Loucy (cell line): Measurements from ENCODE around the gene FBXO31.

Experiments
- H2AFZ ChIP-seq: fragments of 200-600 bp; sonication (generic); 2 replicates; pipeline ENCODE4 v1.6.0; 2016; ENCODE audit warnings: antibody characterized with exemption, mild to moderate bottlenecking, low read length, moderate library complexity
- H3F3A ChIP-seq: fragments of 200-600 bp; 2 replicates; pipeline ENCODE4 v1.6.0; 2016; ENCODE audit warnings: antibody characterized with exemption, low read depth, mild to moderate bottlenecking
- H3K27me3 ChIP-seq: fragments of 200-600 bp; sonication (generic); 2 replicates; pipeline ENCODE4 v1.6.1; 2014; ENCODE audit warnings: low read length, mild to moderate bottlenecking; ENCODE audit not compliant: insufficient read depth, poor library complexity, severe bottlenecking
- H3K36me3 ChIP-seq: fragments of 200-600 bp; sonication (generic); 2 replicates; pipeline ENCODE4 v1.6.1; 2016; ENCODE audit warnings: low read length; ENCODE audit not compliant: insufficient read depth
- H3K4me1 ChIP-seq: fragments of 200-600 bp; sonication (generic); 2 replicates; pipeline ENCODE4 v1.5.1; 2014; ENCODE audit warnings: low read length, mild to moderate bottlenecking; ENCODE audit not compliant: insufficient read depth, poor library complexity, severe bottlenecking
- H3K4me2 ChIP-seq: fragments of 200-600 bp; sonication (generic); 2 replicates; pipeline ENCODE4 v1.6.0; 2014; ENCODE audit warnings: antibody characterized with exemption, low read length, low read depth, mild to moderate bottlenecking; ENCODE audit not compliant: poor library complexity, severe bottlenecking
- H3K4me3 ChIP-seq: fragments of 200-600 bp; sonication (generic); 2 replicates; pipeline ENCODE4 v1.5.1; 2014; ENCODE audit warnings: low read length, mild to moderate bottlenecking, mixed read lengths; ENCODE audit not compliant: poor library complexity, severe bottlenecking
- H3K79me2 ChIP-seq: fragments of 200-600 bp; sonication (generic); 2 replicates; pipeline ENCODE4 v1.6.1; 2014; ENCODE audit warnings: low read length; ENCODE audit not compliant: insufficient read depth
- H3K9ac ChIP-seq: fragments of 200-600 bp; sonication (generic); 2 replicates; pipeline ENCODE4 v1.6.0; 2014; ENCODE audit warnings: mild to moderate bottlenecking, low read depth, low read length, moderate library complexity; ENCODE audit not compliant: poor library complexity, severe bottlenecking
- H3K9me2 ChIP-seq: fragments of 200-600 bp; sonication (generic); replicated peaks from 2 replicates; pipeline ENCODE4 v1.6.1; 2016; ENCODE audit warnings: low read depth, low read length, mixed read lengths
- H3K9me3 ChIP-seq: fragments of 200-600 bp; sonication (generic); 2 replicates; pipeline ENCODE4 v1.6.1; 2014; ENCODE audit warnings: mild to moderate bottlenecking, antibody characterized with exemption, low read length, low read depth; ENCODE audit not compliant: insufficient read depth
- H4K20me1 ChIP-seq: fragments of 200-600 bp; sonication (generic); 2 replicates; pipeline ENCODE4 v1.6.0; 2014; ENCODE audit warnings: antibody characterized with exemption, low read length, mild to moderate bottlenecking; ENCODE audit not compliant: insufficient read depth, poor library complexity, severe bottlenecking
- EZH2phosphoT487 ChIP-seq: fragments of 200-600 bp; IDR thresholded peaks from 2 replicates; pipeline ENCODE4 v1.6.1; 2018; ENCODE audit warnings: antibody characterized with exemption, mild to moderate bottlenecking, moderate library complexity, borderline replicate concordance
- TF ChIP-seq, protein P1 (sequence below): fragments of 200-600 bp; sonication (generic); conservative IDR thresholded peaks from 2 replicates; pipeline ENCODE4 v1.5.1; 2014; ENCODE audit warnings: mild to moderate bottlenecking, antibody characterized with exemption, low read length

Gene FBXO31

DNA sequence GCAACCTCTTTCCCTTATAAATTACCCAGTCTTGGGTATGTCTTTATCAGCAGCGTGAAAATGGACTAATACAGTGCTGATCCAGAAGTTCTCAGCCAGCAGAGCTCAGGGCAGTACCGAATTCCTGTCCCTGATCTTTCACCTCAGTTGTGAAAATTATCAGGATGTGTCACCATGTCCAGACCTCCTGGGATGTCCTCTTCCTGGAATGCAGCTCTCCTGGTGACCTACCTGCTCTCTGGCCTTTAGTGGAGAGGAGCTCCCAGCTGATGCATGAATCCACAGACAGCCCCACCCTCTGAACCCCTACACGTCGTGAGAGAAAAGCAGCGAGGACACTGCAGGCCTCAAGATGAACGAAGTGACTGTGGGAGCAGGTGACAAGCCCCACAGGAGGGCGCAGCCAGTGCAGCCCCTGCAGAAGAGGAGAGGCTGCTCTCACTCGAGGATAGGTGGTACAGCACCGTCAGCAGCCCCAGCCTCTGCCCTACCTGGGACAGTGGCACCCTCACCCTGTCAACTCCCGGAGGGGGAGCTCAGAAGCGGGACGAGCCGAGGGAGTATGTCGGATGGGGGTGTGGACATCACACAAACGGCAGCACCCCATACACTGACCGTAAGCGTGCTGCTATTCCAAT is 44.4 kb downstream of the FBXO31 start:
- no peaks in the 10 kb centered on the region for H3K9me3 ChIP-seq
- no peak overlapping the region for H3K4me2 ChIP-seq
- H4K20me1 ChIP-seq, result no peaks in the 10 kb centered on the region
- no peak overlapping the region for H3K4me3 ChIP-seq
- no peaks in the 10 kb centered on the region for H3K79me2 ChIP-seq
- no peak for TF ChIP-seq EZH2phosphoT487
- TF ChIP-seq, protein P1, sequence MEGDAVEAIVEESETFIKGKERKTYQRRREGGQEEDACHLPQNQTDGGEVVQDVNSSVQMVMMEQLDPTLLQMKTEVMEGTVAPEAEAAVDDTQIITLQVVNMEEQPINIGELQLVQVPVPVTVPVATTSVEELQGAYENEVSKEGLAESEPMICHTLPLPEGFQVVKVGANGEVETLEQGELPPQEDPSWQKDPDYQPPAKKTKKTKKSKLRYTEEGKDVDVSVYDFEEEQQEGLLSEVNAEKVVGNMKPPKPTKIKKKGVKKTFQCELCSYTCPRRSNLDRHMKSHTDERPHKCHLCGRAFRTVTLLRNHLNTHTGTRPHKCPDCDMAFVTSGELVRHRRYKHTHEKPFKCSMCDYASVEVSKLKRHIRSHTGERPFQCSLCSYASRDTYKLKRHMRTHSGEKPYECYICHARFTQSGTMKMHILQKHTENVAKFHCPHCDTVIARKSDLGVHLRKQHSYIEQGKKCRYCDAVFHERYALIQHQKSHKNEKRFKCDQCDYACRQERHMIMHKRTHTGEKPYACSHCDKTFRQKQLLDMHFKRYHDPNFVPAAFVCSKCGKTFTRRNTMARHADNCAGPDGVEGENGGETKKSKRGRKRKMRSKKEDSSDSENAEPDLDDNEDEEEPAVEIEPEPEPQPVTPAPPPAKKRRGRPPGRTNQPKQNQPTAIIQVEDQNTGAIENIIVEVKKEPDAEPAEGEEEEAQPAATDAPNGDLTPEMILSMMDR, result no peak
- H3K9ac ChIP-seq, result no peak overlapping the region
- no peaks in the 10 kb centered on the region for H3K27me3 ChIP-seq
- H2AFZ ChIP-seq, result no peak overlapping the region
- H3K36me3 ChIP-seq, result peaks cover 41% of the 10 kb centered on the region; the same call in 1 of the 2 replicates
- H3F3A ChIP-seq, result no peaks in the 10 kb centered on the region
- peaks cover 4% of the 10 kb centered on the region for H3K4me1 ChIP-seq
- H3K9me2 ChIP-seq, result no peaks in the 10 kb centered on the region

GRCh38 chr16:87338155-87338765 is 45.3 kb downstream of the FBXO31 start:
- Histone ChIP-seq H3K4me2 (no peak overlapping the region), H3K27me3 (no peaks in the 10 kb centered on the region), H2AFZ (no peak overlapping the region), H3K9ac (no peak overlapping the region), H3K36me3 (peaks cover 49% of the 10 kb centered on the region; the same call in 1 of the 2 replicates), H3K4me3 (no peak overlapping the region), H3F3A (no peaks in the 10 kb centered on the region), H4K20me1 (no peaks in the 10 kb centered on the region), H3K9me2 (no peaks in the 10 kb centered on the region), H3K4me1 (peaks cover 4% of the 10 kb centered on the region), H3K9me3 (no peaks in the 10 kb centered on the region), H3K79me2 (no peaks in the 10 kb centered on the region)
- TF ChIP-seq EZH2phosphoT487, result no peak
- TF ChIP-seq, protein P1, result no peak

DNA sequence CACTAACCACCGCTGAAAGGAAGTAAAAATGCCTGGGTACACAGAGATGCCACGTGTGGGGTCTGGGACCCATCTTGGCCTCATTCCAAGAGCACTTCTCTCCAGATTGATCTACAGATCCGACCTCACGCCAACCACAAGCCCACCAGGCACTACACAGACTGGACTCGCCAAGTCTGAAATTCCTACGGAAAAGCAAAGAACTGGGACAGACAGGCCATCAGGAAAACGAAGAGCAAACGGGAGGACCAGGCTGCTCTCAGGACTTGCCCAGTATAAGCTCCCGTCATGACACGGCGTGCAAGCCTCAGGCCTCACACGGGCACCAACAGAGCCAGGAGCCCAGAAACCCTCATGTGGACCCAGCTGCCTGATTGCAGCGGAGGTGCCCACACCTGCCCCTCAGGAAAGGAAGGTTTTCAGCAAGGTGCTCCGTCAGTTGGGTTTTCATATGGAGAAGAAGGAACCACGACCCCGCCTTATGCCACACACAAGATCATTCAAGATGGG is 46.3 kb downstream of the FBXO31 start:
- Histone ChIP-seq H3K4me3 (no peak overlapping the region), H2AFZ (no peak overlapping the region), H3K36me3 (peaks cover 48% of the 10 kb centered on the region; the same call in 1 of the 2 replicates), H3K9ac (no peak overlapping the region), H3K79me2 (no peaks in the 10 kb centered on the region), H4K20me1 (no peaks in the 10 kb centered on the region), H3K4me2 (no peak overlapping the region), H3F3A (no peaks in the 10 kb centered on the region), H3K9me2 (no peaks in the 10 kb centered on the region), H3K4me1 (peaks cover 12% of the 10 kb centered on the region), H3K9me3 (no peaks in the 10 kb centered on the region), H3K27me3 (no peaks in the 10 kb centered on the region)
- no peak for TF ChIP-seq EZH2phosphoT487
- TF ChIP-seq, protein P1, result no peak
